Esophagus squamous epithelium (tissue), 5 donors: Measurements from ENCODE around the gene TMEM123. TPM values are rescaled to one million over a fixed set of nuclear protein-coding genes. Genes with fewer than 3 reads are reported as not detected.

Experiments used
- DNase-seq: peaks from one replicate; lab custom pipeline; 2025; lab: John Stamatoyannopoulos, UW
- H3K27ac ChIP-seq, 4 donors: fragments of 200-600 bp; sonication (generic); one replicate each; pipeline ENCODE4 v1.5.1; 2016 to 2019; ENCODE audit warnings: mild to moderate bottlenecking in 1 of 4
- H3K27me3 ChIP-seq, 4 donors: fragments of 200-600 bp; sonication (generic); 1 replicate in 3 of 4; 2 replicates in 1 of 4; pipeline versions ENCODE4 v1.5.1 to v1.6.0; 2017 to 2021; ENCODE audit warnings: antibody characterized with exemption in 1 of 4
- H3K36me3 ChIP-seq, 3 donors: fragments of 200-600 bp; sonication (generic); one replicate each; pipeline ENCODE4 v1.5.1; 2016 to 2019
- H3K4me1 ChIP-seq, 3 donors: fragments of 200-600 bp; sonication (generic); one replicate each; pipeline ENCODE4 v1.5.1; 2017 to 2019
- H3K4me3 ChIP-seq, 4 donors: fragments of 200-600 bp; sonication (generic); 1 replicate in 3 of 4; 2 replicates in 1 of 4; pipeline ENCODE4 v1.5.1; 2016 to 2019; ENCODE audit warnings: mild to moderate bottlenecking in 2 of 4, moderate library complexity in 1 of 4
- H3K9me3 ChIP-seq, 3 donors: fragments of 200-600 bp; sonication (generic); one replicate each; pipeline ENCODE4 v1.5.1; 2016 to 2019
- POLR2A ChIP-seq, 4 donors: fragments of 450-650 bp; IDR thresholded peaks; one replicate each; pipeline ENCODE4 v1.6.1; 2017; ENCODE audit warnings: antibody characterized with exemption in 4 of 4, mild to moderate bottlenecking in 4 of 4, moderate library complexity in 3 of 4
- WGBS, 2 donors: methylation state at CpG; one replicate each; pipeline ENCODE4 v1.1.5; 2018; 5-methylcytosine and 5-hydroxymethylcytosine counted together
- intact Hi-C: fragments of 100-400 bp; cut with DNase I; formaldehyde crosslinking; loops from one replicate; pipeline ENCODE4 v1.15.0; 2022
- total RNA-seq, 4 donors: library from RNA; depleted of rRNA; stranded (reverse); fragments of >200 nt; gene quantifications; one replicate each; pipeline ENCODE4 v1.1.0, GENCODE V29; 2016
- TF ChIP-seq, protein P1 (sequence below), 6 experiments: fragments of 450-650 bp in 4 of 6; fragments of 200-600 bp in 2 of 6; sonication (generic) in 2 of 6; IDR thresholded peaks; one replicate each; pipeline ENCODE4 v1.5.1; 2016 to 2019; ENCODE audit warnings: antibody characterized with exemption in 6 of 6, mild to moderate bottlenecking in 4 of 6, moderate library complexity in 4 of 6
- donor health status: DM: yes; HTN: yes; CAD: no.

TMEM123 gene
- total RNA-seq, 4 donors from 2014 or later: 53.2 to 152 (median 128) TPM

DNA sequence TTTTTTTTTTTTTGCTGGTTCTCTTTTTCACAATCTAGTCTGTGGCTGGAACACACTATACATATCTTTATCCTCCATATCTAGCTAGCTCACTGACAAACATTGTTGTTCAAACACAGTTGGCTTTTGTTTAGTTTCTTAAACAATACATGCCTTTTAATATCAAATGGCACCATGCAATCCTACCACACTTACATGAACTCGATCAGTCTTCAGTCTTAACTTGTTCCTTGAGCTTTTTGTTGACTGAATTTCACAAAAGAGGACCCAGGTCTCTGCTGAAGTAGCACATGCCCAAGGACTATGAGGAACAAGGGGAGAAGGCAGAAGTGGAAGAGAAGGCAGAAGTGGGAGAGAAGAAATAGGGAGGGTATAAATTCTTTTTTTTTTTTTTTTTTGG is 25.5 kb downstream of the TMEM123 start:
- H3K4me1 ChIP-seq: peaks cover 0 to 29% (median 13%) of the 10 kb centered on the region in 3 donors
- H3K27me3 ChIP-seq: no peaks in the 10 kb centered on the region
- WGBS, 2 donors: 0% methylated on average over 1 of the region's 1 CpG
- H3K27ac ChIP-seq: no peak overlapping the region
- no peaks in the 10 kb centered on the region for H3K9me3 ChIP-seq
- no peak for TF ChIP-seq POLR2A (IDR thresholded peaks at IDR 0.05)
- TF ChIP-seq, protein P1, sequence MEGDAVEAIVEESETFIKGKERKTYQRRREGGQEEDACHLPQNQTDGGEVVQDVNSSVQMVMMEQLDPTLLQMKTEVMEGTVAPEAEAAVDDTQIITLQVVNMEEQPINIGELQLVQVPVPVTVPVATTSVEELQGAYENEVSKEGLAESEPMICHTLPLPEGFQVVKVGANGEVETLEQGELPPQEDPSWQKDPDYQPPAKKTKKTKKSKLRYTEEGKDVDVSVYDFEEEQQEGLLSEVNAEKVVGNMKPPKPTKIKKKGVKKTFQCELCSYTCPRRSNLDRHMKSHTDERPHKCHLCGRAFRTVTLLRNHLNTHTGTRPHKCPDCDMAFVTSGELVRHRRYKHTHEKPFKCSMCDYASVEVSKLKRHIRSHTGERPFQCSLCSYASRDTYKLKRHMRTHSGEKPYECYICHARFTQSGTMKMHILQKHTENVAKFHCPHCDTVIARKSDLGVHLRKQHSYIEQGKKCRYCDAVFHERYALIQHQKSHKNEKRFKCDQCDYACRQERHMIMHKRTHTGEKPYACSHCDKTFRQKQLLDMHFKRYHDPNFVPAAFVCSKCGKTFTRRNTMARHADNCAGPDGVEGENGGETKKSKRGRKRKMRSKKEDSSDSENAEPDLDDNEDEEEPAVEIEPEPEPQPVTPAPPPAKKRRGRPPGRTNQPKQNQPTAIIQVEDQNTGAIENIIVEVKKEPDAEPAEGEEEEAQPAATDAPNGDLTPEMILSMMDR (IDR thresholded peaks at IDR 0.05): no peak
- intact Hi-C loops: no loop called here
- no peak for DNase-seq
- H3K4me3 ChIP-seq: no peak overlapping the region
- H3K36me3 ChIP-seq: peaks cover 0 to 7% (median 0%) of the 10 kb centered on the region in 3 donors

DNA sequence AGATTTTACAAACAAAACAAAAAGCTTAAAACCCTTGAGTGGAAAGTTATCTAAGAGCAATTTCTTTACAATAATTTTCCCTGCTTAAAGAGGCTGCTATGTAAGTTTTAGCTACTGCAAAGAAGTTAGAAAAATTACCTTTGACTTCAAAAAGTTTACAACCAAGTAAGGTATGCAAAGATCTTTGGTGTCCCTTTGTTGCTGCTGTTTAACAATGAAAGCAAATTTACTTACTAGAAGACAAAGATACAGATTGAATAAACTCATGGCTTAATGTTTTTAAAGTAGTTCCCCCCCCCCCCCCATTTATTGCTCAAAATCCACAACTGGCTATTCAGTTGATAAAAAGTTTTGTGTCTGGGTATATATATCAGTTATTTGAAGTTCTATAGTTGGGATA is 26.0 kb downstream of the TMEM123 start:
- intact Hi-C loops: no loop called here
- no peak for TF ChIP-seq POLR2A (IDR thresholded peaks at IDR 0.05)
- TF ChIP-seq, protein P1 (IDR thresholded peaks at IDR 0.05): no peak
- Histone ChIP-seq H3K9me3 (no peaks in the 10 kb centered on the region), H3K27ac (no peak overlapping the region), H3K36me3 (peaks cover 0 to 2% (median 0%) of the 10 kb centered on the region in 3 donors), H3K4me1 (peaks cover 0 to 29% (median 13%) of the 10 kb centered on the region in 3 donors), H3K27me3 (no peaks in the 10 kb centered on the region), H3K4me3 (no peak overlapping the region)
- no peak for DNase-seq

DNA sequence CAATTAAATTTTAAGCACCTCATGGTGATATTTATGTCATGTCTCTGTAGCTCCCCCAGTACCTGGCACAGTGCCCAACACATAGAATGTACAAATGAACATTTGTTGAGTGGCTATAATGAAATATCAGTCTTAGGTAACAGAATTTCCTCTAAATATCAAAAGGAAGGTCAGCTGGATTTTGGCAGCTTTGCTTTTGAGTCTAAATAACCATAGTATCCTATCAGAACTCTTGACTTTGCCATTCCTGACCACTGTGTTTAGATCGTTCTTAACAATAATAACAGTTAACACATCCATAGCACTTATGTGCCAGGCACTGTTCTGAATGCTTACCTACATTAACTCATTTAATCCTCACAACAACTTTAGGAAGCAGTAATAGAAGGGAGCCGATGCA is 26.6 kb downstream of the TMEM123 start:
- H3K4me1 ChIP-seq: peaks cover 0 to 32% (median 13%) of the 10 kb centered on the region in 3 donors
- 72 to 86% methylated on average over 2 of the region's 2 CpGs for WGBS, 2 donors
- H3K27ac ChIP-seq: no peak overlapping the region
- TF ChIP-seq, protein P1 (IDR thresholded peaks at IDR 0.05): no peak
- TF ChIP-seq POLR2A (IDR thresholded peaks at IDR 0.05): no peak
- H3K27me3 ChIP-seq: no peaks in the 10 kb centered on the region
- H3K4me3 ChIP-seq: no peak overlapping the region
- no peaks in the 10 kb centered on the region for H3K36me3 ChIP-seq
- DNase-seq: no peak
- H3K9me3 ChIP-seq: no peaks in the 10 kb centered on the region
- intact Hi-C loops: no loop called here

DNA sequence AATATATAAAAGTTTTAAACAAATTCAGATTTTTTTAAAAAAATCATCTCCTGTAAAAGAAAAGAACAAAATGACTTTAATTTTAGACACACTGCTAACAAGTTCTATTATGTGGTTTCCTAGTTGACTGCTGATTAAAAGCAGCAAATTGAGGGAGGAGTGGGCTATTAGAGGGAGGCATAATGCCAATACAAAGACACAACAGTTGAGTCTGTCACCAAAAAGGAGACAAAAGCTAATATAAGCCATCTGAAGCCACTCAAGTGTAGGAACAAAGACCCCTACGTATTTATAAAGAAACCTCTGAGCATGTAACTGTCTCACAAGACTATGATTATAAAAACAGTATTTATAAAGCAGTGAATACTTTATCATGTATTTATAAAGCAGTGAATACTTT is 28.6 kb downstream of the TMEM123 start:
- Histone ChIP-seq H3K4me1 (peaks cover 0 to 29% (median 9%) of the 10 kb centered on the region in 3 donors), H3K4me3 (no peak overlapping the region), H3K27ac (no peak overlapping the region), H3K36me3 (no peaks in the 10 kb centered on the region), H3K27me3 (no peaks in the 10 kb centered on the region), H3K9me3 (no peaks in the 10 kb centered on the region)
- TF ChIP-seq, protein P1 (IDR thresholded peaks at IDR 0.05): no peak
- TF ChIP-seq POLR2A (IDR thresholded peaks at IDR 0.05): no peak
- no peak for DNase-seq
- 78 to 100% methylated on average over 1 of the region's 1 CpG for WGBS, 2 donors
- intact Hi-C loops: no loop called here

DNA sequence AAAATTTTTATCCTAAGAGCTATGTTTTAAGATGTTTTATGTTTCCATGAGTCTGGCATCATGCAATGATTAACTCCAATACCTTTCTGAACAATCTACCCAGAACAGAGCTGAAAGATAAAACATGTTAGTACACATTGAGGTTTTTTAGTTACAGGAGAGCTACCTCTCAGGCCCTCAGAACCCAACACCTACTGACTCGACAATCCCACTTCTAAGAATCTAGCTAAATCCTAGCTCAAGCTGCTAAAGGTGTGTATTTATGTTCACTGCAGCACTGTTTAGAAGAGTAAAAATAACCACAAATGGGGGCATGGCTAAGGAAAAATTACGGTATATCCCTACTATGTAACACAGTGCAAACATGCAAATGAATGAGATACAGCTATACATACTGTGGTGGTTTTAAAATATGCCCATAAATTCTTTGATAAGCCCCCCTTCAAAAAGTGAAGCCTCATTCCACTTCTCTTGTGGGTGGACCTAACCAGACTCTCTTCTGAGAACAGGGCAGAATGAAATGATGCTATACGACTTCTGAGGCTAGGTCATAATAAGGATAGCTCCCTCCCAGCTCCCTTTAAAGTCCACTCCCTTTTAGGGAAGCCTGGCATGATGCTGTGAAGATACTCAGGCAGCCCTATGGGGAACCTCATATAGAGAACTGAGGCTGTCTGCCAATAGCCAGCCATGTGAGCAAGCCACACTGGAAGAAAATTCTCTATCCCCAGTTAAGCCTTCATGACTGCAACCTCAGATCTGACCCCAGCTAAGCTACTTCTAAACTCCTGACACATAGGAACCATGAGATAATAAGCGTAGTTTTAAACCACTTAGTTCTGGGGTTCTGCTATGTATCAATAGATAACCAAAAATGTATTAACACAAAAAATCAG is 29.5 kb downstream of the TMEM123 start:
- Histone ChIP-seq H3K4me3 (no peak overlapping the region), H3K36me3 (no peaks in the 10 kb centered on the region), H3K4me1 (peaks cover 0 to 31% (median 9%) of the 10 kb centered on the region in 3 donors), H3K27me3 (no peaks in the 10 kb centered on the region), H3K27ac (no peak overlapping the region), H3K9me3 (no peaks in the 10 kb centered on the region)
- intact Hi-C loops: no loop called here
- DNase-seq: no peak
- WGBS, 2 donors: 78 to 82% methylated on average over 4 of the region's 4 CpGs
- TF ChIP-seq, protein P1 (IDR thresholded peaks at IDR 0.05): no peak
- TF ChIP-seq POLR2A (IDR thresholded peaks at IDR 0.05): no peak
